ENCODE results near the gene BMI1. TPM values are rescaled to one million over a fixed set of nuclear protein-coding genes. Genes with fewer than 3 reads are reported as not detected.

BMI1 gene
- polyA plus RNA-seq, 1 donor (not counting 4 experiments of a cell fraction or from before 2014, with no cell fraction given), result 33.1 TPM

DNA sequence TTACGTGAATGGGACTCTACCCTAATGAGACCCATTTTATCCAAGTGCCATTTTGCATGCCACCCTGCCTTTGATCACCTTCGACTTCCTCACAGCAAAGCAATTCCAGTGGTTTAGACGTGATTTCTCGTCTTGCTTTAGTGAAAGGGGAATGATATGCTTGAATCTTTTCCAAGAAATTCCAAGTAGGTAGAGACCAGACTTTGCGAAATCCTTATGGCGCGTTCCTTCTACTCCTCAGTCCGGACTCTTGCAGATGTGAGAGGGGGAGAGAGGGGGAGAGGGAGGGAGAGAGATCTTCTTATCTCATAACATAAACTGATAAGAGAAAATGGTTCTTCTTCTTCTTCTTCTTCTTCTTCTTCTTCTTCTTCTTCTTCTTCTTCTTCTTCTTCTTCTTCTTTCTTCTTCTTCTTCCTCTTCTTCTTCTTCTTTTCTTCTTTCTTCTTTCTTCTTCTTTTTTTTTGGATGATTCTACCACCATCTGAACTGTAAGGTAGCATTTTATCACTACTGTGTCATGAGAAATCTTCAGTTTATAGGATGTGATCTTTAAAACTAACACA is 25.3 kb downstream of the BMI1 start:
- Histone ChIP-seq H3K9me1 (ENCODE audit: control insufficient read depth, extremely low read depth, insufficient read depth, low read length) (no peaks in the 10 kb centered on the region), H3K4me1 (ENCODE audit: control insufficient read depth, extremely low read depth, insufficient read depth, low read length) (no peaks in the 10 kb centered on the region), H4K20me1 (ENCODE audit: control insufficient read depth, extremely low read depth, insufficient read depth, low read length) (no peaks in the 10 kb centered on the region), H3K4me2 (ENCODE audit: control insufficient read depth, extremely low read depth, insufficient read depth, low read depth, low read length) (no peak overlapping the region), H3K9ac (ENCODE audit: control insufficient read depth, extremely low read depth, insufficient read depth, low read length) (no peak overlapping the region), H3K27ac (ENCODE audit: control insufficient read depth, insufficient read depth, low read length) (no peak overlapping the region), H2AFZ (ENCODE audit: control insufficient read depth, low read length) (no peak overlapping the region), H3K9me3 (ENCODE audit: control insufficient read depth, low read depth, low read length) (peaks cover 2% of the 10 kb centered on the region), H3K4me3 (ENCODE audit: control insufficient read depth in 2 of 3, extremely low read depth in 1 of 3, insufficient read depth in 2 of 3, low read depth in 1 of 3, low read length in 3 of 3) (no peak overlapping the region), H3K79me2 (ENCODE audit: control insufficient read depth, insufficient read depth, low read length) (no peaks in the 10 kb centered on the region), H3K36me3 (ENCODE audit: control insufficient read depth in 2 of 2, extremely low read depth in 1 of 2, insufficient read depth in 2 of 2, low read length in 2 of 2) (no peaks in the 10 kb centered on the region), H3K27me3 (ENCODE audit: control insufficient read depth, extremely low read depth, insufficient read depth, low read length) (peaks cover 66% of the 10 kb centered on the region)
- dilution Hi-C loops (cut with MboI; ENCODE audit: extremely low pct_ligation_motif_present, low sequenced_read_pairs), result no loop called here
- DNase-seq (ENCODE audit: low read depth, low spot score) (no peak), FAIRE-seq (no peak)
- TF ChIP-seq EZH2 (IDR thresholded peaks at IDR 0.05; ENCODE audit: low read length), result no peak
- TF ChIP-seq, protein P1, sequence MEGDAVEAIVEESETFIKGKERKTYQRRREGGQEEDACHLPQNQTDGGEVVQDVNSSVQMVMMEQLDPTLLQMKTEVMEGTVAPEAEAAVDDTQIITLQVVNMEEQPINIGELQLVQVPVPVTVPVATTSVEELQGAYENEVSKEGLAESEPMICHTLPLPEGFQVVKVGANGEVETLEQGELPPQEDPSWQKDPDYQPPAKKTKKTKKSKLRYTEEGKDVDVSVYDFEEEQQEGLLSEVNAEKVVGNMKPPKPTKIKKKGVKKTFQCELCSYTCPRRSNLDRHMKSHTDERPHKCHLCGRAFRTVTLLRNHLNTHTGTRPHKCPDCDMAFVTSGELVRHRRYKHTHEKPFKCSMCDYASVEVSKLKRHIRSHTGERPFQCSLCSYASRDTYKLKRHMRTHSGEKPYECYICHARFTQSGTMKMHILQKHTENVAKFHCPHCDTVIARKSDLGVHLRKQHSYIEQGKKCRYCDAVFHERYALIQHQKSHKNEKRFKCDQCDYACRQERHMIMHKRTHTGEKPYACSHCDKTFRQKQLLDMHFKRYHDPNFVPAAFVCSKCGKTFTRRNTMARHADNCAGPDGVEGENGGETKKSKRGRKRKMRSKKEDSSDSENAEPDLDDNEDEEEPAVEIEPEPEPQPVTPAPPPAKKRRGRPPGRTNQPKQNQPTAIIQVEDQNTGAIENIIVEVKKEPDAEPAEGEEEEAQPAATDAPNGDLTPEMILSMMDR (optimal IDR thresholded peaks at IDR 0.05 in 1 of 3, IDR thresholded peaks at IDR 0.05 in 1 of 3, conservative IDR thresholded peaks at IDR 0.05 in 1 of 3; ENCODE audit: extremely low read depth in 1 of 3, insufficient read depth in 2 of 3, low read length in 3 of 3), result no peak

DNA sequence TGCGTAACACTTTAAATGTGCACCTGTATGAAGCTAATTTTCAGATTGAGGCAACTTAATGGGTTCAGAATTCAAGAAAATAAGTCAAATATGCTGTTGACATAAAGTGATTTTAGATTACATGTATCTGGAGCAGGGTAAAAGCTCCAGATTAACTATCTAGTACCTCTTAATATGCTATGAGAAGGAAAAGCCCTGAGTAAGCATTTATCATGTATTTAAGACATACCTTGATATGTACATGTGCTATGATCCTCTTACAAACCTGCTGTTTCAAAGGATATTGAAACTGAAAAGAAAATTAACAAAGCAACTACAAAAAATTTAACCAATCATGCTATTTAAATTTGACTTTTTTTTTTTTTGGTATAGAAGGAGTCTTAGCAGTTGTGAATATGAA is 28.9 kb downstream of the BMI1 start:
- H3K4me1 ChIP-seq (ENCODE audit: control insufficient read depth, extremely low read depth, insufficient read depth, low read length), result no peaks in the 10 kb centered on the region
- no peaks in the 10 kb centered on the region for H3K36me3 ChIP-seq (ENCODE audit: control insufficient read depth in 2 of 2, extremely low read depth in 1 of 2, insufficient read depth in 2 of 2, low read length in 2 of 2)
- no peak overlapping the region for H2AFZ ChIP-seq (ENCODE audit: control insufficient read depth, low read length)
- peaks cover 2% of the 10 kb centered on the region for H3K9me3 ChIP-seq (ENCODE audit: control insufficient read depth, low read depth, low read length)
- H3K9me1 ChIP-seq (ENCODE audit: control insufficient read depth, extremely low read depth, insufficient read depth, low read length), result no peaks in the 10 kb centered on the region
- no peaks in the 10 kb centered on the region for H4K20me1 ChIP-seq (ENCODE audit: control insufficient read depth, extremely low read depth, insufficient read depth, low read length)
- FAIRE-seq (no peak), DNase-seq (ENCODE audit: low read depth, low spot score) (no peak)
- H3K9ac ChIP-seq (ENCODE audit: control insufficient read depth, extremely low read depth, insufficient read depth, low read length), result no peak overlapping the region
- peaks cover 31% of the 10 kb centered on the region for H3K27me3 ChIP-seq (ENCODE audit: control insufficient read depth, extremely low read depth, insufficient read depth, low read length)
- no peak for TF ChIP-seq EZH2 (IDR thresholded peaks at IDR 0.05; ENCODE audit: low read length)
- no peak overlapping the region for H3K4me2 ChIP-seq (ENCODE audit: control insufficient read depth, extremely low read depth, insufficient read depth, low read depth, low read length)
- dilution Hi-C loops (cut with MboI; ENCODE audit: extremely low pct_ligation_motif_present, low sequenced_read_pairs), result no loop called here
- no peaks in the 10 kb centered on the region for H3K79me2 ChIP-seq (ENCODE audit: control insufficient read depth, insufficient read depth, low read length)
- no peak overlapping the region for H3K4me3 ChIP-seq (ENCODE audit: control insufficient read depth in 2 of 3, extremely low read depth in 1 of 3, insufficient read depth in 2 of 3, low read depth in 1 of 3, low read length in 3 of 3)
- H3K27ac ChIP-seq (ENCODE audit: control insufficient read depth, insufficient read depth, low read length), result no peak overlapping the region

DNA sequence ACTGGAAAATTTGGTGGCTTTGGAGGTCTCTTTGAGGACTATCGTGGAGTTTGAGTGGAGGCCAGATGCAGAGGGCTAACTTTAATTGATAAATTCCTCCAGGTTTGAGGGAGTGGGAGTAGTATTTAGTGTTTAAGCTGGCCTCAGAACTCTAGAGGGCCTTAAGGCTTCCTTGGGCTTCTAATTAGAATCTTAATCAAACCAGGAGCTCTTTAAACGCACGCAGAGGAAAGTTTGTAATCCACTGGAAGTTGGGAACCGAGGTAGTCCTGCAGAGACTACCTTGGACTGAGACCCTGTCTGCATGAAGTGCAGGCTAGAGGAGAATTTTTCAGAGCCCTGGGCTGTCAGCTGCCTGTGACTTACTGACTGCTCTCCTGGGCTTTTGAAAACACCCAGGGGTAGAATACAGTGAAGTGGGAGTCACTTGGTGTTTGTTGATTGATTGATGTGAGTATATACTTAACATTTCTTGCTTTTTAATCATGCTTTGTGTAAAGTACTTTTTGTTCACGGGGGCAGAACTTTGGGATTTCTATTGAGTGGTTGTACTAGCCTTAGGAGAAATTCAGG is 30.3 kb downstream of the BMI1 start:
- Histone ChIP-seq H3K9ac (ENCODE audit: control insufficient read depth, extremely low read depth, insufficient read depth, low read length) (no peak overlapping the region), H3K27me3 (ENCODE audit: control insufficient read depth, extremely low read depth, insufficient read depth, low read length) (peaks cover 17% of the 10 kb centered on the region), H3K36me3 (ENCODE audit: control insufficient read depth in 2 of 2, extremely low read depth in 1 of 2, insufficient read depth in 2 of 2, low read length in 2 of 2) (no peaks in the 10 kb centered on the region), H3K27ac (ENCODE audit: control insufficient read depth, insufficient read depth, low read length) (no peak overlapping the region), H3K4me3 (ENCODE audit: control insufficient read depth in 2 of 3, extremely low read depth in 1 of 3, insufficient read depth in 2 of 3, low read depth in 1 of 3, low read length in 3 of 3) (no peak overlapping the region), H3K9me1 (ENCODE audit: control insufficient read depth, extremely low read depth, insufficient read depth, low read length) (no peaks in the 10 kb centered on the region), H2AFZ (ENCODE audit: control insufficient read depth, low read length) (no peak overlapping the region), H3K4me1 (ENCODE audit: control insufficient read depth, extremely low read depth, insufficient read depth, low read length) (no peaks in the 10 kb centered on the region), H3K79me2 (ENCODE audit: control insufficient read depth, insufficient read depth, low read length) (no peaks in the 10 kb centered on the region), H3K9me3 (ENCODE audit: control insufficient read depth, low read depth, low read length) (no peaks in the 10 kb centered on the region), H3K4me2 (ENCODE audit: control insufficient read depth, extremely low read depth, insufficient read depth, low read depth, low read length) (no peak overlapping the region), H4K20me1 (ENCODE audit: control insufficient read depth, extremely low read depth, insufficient read depth, low read length) (no peaks in the 10 kb centered on the region)
- DNase-seq (ENCODE audit: low read depth, low spot score), result no peak
- FAIRE-seq, result no peak
- TF ChIP-seq EZH2 (IDR thresholded peaks at IDR 0.05; ENCODE audit: low read length), result no peak
- dilution Hi-C loops (cut with MboI; ENCODE audit: extremely low pct_ligation_motif_present, low sequenced_read_pairs), result no loop called here
